GM13977 (cell line): Measurements from ENCODE around the gene SHANK3.
A peak's percentile ranks its signal among the peaks of the same experiment; 100 is the strongest.
"Not testable (repeated sequence)": the region's sequence is repeated elsewhere in the genome, so short reads cannot be mapped to it uniquely, and the experiment has no call there.

Source experiments
- DNase-seq: peaks from one replicate; pipeline ENCODE4 v3.0.0; 2012; ENCODE audit warnings: low spot score
- in situ Hi-C: fragments of 300-500 bp; cut with MboI; formaldehyde crosslinking; loops from one replicate; pipeline ENCODE4 v1.12.0; 2022; ENCODE audit warnings: low sequenced_read_pairs, low pct_unique_long_range_greater_than_20kb, mixed read lengths, inconsistent platforms; ENCODE audit not compliant: unreplicated experiment
- TF ChIP-seq, protein P1 (sequence below): IDR thresholded peaks from 2 replicates; pipeline ENCODE4 v1.5.1; 2012; ENCODE audit warnings: mild to moderate bottlenecking, control low read depth; ENCODE audit not compliant: insufficient read depth; ENCODE audit errors: extremely low read depth, missing control alignments

Gene SHANK3

DNA sequence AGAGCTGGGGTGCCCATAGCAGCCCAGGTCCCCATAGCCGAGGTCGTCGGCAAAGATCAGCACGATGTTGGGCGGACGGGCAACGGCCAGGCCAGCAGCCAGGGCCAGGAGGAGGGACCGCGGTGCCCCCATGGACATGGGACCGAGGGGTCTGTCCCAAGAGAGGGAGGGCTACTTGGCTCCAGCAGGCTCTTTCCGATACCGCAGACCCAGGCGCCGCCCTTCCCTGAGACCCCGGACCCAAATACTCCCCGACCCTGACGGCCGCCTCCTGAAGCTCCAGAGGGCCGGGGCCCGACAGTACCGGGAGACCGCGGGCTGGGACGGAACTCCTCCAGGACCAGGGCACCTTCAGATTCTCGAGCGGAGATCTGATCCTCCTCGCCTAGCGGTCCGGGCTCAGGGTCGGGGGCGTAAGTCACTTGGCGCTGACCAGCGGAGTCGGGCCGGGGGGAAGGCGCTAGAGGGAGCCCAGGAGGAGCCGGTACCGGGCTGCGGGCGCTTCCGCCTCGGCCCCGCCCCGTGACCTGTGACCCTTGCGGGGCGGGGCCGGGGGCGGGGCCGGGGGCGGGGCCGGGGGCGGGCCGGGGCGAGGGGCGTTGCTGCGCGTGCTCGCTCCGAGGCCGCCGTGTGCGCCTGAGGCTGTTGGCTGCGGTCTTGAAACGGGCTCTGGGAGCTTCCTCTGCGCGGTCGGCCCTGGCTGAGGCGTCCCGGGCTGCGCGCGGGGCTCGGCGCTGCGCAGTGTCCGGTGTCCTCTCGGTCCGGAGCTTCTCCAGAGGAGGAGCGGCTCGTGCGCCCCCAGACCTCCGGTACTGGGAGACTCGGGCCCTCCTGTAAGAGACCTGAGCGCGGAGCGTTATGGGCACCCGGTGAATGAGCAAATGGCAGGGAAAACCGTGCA lies 44.7 kb upstream of the SHANK3 start, which contains the start of gene ARSA:
Gene ARSA (minus strand): TSS at position 511 of the 901 bp plus-strand sequence. CDS start 373 bp downstream, at position 138.
- in situ Hi-C loops, result no loop called here
- TF ChIP-seq, protein P1, sequence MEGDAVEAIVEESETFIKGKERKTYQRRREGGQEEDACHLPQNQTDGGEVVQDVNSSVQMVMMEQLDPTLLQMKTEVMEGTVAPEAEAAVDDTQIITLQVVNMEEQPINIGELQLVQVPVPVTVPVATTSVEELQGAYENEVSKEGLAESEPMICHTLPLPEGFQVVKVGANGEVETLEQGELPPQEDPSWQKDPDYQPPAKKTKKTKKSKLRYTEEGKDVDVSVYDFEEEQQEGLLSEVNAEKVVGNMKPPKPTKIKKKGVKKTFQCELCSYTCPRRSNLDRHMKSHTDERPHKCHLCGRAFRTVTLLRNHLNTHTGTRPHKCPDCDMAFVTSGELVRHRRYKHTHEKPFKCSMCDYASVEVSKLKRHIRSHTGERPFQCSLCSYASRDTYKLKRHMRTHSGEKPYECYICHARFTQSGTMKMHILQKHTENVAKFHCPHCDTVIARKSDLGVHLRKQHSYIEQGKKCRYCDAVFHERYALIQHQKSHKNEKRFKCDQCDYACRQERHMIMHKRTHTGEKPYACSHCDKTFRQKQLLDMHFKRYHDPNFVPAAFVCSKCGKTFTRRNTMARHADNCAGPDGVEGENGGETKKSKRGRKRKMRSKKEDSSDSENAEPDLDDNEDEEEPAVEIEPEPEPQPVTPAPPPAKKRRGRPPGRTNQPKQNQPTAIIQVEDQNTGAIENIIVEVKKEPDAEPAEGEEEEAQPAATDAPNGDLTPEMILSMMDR, result peak; percentile 67
- peak; percentile 91 for DNase-seq

DNA sequence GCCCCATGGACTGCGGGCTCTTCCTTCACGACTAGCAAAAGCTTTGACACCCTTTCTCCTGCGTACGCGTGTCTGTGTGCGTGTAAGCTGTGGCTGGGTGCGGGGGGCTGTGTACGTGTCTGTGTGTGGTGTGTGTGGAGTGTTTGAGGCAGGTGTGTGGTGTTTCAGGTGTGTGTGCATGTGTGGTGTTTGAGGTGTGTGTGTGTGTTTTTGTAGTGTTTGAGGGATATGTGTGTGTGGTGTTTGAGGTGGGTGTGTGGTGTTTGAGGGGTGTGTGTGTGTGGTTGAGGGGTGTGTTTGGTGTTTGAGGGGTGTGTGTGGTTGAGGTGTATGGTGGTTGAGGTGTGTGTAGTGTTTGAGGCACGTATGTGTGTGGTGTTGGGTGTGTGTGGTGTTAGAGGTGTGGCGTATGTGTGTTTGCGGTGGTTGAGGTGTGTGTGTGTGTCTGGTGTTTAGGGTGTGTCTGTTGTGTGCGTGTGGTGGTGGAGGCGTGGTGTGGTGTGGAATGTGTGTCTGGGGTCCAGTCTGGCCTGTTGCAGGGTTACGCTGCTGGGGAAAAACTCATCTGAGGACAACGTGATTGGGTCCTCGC lies 44.0 kb upstream of the SHANK3 start:
- in situ Hi-C loops, result no loop called here
- TF ChIP-seq, protein P1, result no peak

DNA sequence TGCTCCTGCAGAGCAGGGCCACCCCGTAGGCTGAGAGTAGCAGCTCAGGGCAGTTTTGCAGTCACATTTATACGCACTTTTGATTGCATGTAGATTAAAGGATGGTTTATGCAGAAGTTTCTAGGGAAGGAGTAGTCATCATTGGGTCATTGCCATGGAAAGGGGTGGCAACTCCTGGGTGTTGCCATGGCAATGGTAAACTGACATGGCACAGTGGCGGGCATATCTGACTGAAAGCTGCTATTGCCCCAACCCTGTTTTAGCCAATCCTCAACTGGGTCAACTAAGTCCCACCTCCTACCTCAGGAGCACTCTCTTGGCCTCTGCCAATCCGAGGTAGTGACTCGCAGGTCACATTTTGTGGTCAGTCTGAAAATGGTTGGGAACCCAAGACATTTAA lies 42.2 kb upstream of the SHANK3 start:
- no peak for DNase-seq
- in situ Hi-C loops, result no loop called here
- TF ChIP-seq, protein P1, result no peak

More for the DNA sequence above, 44.0 kb upstream of the SHANK3 start:
- no peak for DNase-seq

DNA sequence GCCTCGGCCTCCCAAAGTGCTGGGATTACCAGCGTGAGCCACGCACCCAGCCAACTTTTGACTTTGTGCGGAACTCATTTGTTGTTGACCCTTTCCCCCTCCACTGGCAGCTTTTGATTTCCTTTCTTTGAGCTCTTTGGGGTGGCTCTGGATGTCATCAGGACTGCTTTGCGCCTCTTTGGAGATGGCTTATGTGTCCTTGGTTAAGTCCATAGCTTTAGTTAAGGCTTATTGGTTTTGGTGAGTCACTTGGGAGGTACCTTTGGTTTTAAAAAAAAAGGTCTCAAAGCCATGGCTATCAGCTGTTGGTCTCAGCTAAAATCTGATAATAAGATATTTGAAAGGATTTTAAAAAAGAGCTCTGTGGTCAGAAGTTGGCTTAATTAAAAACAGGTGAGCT lies 39.5 kb upstream of the SHANK3 start:
- no peak for DNase-seq
- TF ChIP-seq, protein P1, result no peak
- in situ Hi-C loops, result no loop called here

DNA sequence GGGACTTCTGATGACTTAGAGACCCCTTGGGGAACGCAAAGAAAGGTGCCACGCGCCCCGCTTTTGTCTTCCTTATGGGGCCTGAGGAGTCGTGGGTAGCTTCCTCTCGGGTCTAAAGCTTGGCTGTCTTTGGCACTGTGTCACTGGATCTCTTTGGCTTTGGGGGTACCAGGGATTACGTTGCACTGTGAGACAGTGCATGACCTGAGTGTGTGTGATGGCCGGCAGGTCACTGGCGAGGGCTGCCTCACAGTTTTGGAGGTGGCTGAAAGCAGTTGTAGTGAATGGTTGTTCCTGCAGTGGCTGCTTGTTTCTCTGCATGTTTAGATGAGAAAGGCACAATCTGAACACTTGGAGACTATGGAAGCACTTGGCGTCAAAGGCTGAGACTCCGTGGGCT lies 38.9 kb upstream of the SHANK3 start:
- in situ Hi-C loops, result no loop called here
- DNase-seq, result no peak
- TF ChIP-seq, protein P1, result no peak

DNA sequence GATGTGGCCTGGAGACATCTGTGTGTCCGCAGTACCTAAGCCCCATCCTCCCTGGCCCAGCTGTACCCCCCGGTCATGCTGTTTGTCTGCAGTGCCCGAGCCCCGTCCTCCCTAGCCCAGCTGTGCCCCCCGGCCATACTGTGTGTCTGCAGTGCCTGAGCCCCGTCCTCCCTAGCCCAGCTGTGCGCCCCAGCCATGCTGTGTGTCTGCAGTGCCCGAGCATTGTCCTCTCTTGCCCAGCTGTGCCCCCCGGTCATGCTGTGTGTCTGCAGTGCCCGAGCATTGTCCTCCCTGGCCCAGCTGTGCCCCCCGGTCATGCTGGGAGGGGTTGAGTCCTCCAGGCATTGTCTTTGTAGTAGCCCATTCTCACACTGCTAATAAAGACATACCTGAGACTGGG lies 37.0 kb upstream of the SHANK3 start:
- TF ChIP-seq, protein P1, result no peak
- in situ Hi-C loops, result no loop called here
- no peak for DNase-seq

DNA sequence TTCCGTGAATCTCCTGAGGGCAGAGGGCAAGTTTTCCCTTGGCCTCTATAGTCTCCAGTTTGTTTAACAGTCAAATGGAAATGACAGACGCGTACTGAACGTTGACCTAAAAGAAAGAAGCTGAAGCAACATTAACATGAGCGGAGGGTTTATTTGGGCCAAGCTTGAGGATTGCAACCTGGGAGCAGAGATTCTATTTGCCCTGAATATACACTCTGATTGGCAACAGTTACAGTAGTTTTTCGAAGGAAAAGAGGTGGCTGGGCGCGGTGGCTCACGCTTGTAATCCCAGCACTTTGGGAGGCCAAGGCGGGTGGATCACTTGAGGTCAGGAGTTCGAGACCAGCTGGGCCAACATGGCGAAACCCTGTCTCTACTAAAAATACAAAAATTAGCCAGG lies 32.3 kb upstream of the SHANK3 start:
- in situ Hi-C loops, result not testable (repeated sequence)

More for the DNA sequence above, 32.3 kb upstream of the SHANK3 start:
- DNase-seq, result not testable (repeated sequence)
